ENCODE measurements around the gene ELOA2. TPM values are rescaled to one million over a fixed set of nuclear protein-coding genes. Genes with fewer than 3 reads are reported as not detected.
"Not testable (repeated sequence)": the region's sequence is repeated elsewhere in the genome, so short reads cannot be mapped to it uniquely, and the experiment has no call there.

The ELOA2 gene
- total RNA-seq: not detected

- DNase-seq: no peak
Measured at GRCh38 chr18:47035156-47035671, at the start of gene ELOA2. TSS of gene ELOA2 (minus strand) at chr18:47035621. CDS start at chr18:47035264, 357 bp downstream.

- DNase-seq: no peak
Measured at GRCh38 chr18:47081578-47081977, 46.2 kb upstream of the ELOA2 start.

- DNase-seq: no peak
Measured at GRCh38 chr18:47080872-47081271, 45.5 kb upstream of the ELOA2 start.

GRCh38 chr18:47077111-47077510, 41.7 kb upstream of the ELOA2 start:
- DNase-seq: no peak

- DNase-seq: no peak
Measured at GRCh38 chr18:47075098-47075883, 39.9 kb upstream of the ELOA2 start.

GRCh38 chr18:47067648-47068047, 32.2 kb upstream of the ELOA2 start:
- DNase-seq: no peak

- no peak for DNase-seq
Measured at GRCh38 chr18:47063096-47063495, 27.7 kb upstream of the ELOA2 start.

- no peak for DNase-seq
Measured at GRCh38 chr18:47062471-47062870, 27.1 kb upstream of the ELOA2 start.

- DNase-seq: no peak
Measured at GRCh38 chr18:47054369-47054768, 18.9 kb upstream of the ELOA2 start.

- no peak for DNase-seq
Measured at GRCh38 chr18:47050468-47050867, 15.0 kb upstream of the ELOA2 start.

GRCh38 chr18:47040982-47041381, 5.6 kb upstream of the ELOA2 start:
- no peak for DNase-seq

- DNase-seq: no peak
Measured at GRCh38 chr18:47036927-47037578, 1.6 kb upstream of the ELOA2 start.

GRCh38 chr18:47036298-47036874, 965 bp upstream of the ELOA2 start:
- no peak for DNase-seq

GRCh38 chr18:47034591-47034990, 830 bp downstream of the ELOA2 start:
- DNase-seq: not testable (repeated sequence)

GRCh38 chr18:47032945-47033344, 2.5 kb downstream of the ELOA2 start:
- DNase-seq: no peak

- not testable (repeated sequence) for DNase-seq
Measured at GRCh38 chr18:47030887-47031286, 4.5 kb downstream of the ELOA2 start.

- DNase-seq: not testable (repeated sequence)
Measured at GRCh38 chr18:47029684-47030353, 5.6 kb downstream of the ELOA2 start.

GRCh38 chr18:47028738-47029137, 6.7 kb downstream of the ELOA2 start:
- DNase-seq: not testable (repeated sequence)

GRCh38 chr18:47025557-47026174, 9.8 kb downstream of the ELOA2 start:
- DNase-seq: not testable (repeated sequence)

- DNase-seq: not testable (repeated sequence)
Measured at GRCh38 chr18:47023769-47024465, 11.5 kb downstream of the ELOA2 start.

- DNase-seq: not testable (repeated sequence)
Measured at GRCh38 chr18:47022821-47023220, 12.6 kb downstream of the ELOA2 start.

All from occipital lobe (tissue), 2 donors.